ENCODE data around the gene SEPHS2.
A peak's percentile ranks its signal among the peaks of the same experiment; 100 is the strongest.
"Not testable (repeated sequence)": the region's sequence is repeated elsewhere in the genome, so short reads cannot be mapped to it uniquely, and the experiment has no call there.

SEPHS2 gene

DNA sequence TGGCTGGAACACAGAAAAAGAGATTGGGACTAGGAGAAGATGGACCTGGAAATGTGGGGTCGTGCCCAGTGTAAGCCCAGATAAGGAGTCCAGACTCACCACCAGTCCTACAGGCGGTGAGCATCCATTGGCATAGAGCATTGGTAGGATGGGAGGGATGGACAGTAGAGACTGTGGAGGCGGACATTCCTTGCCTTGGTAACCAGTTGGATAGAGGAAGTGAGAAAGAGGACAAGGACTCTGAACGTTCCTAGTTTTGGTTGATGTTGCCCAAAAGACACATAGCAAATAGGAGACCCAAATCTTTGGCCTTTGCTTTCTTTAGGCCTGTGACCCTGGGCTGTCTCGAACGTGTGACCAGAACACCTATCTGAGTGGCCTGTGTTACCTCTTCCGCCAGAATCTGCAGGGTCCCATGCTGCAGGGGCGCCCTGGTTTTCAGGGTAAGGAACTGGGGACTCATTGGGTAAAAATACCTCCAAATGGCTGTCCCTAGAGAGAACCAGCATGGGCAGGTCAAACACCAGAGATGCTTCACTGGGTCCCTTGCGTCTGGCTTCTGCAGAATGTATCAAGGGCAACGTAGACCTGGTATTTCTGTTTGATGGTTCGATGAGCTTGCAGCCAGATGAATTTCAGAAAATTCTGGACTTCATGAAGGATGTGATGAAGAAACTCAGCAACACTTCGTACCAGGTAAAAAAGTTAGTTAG, 33.2 kb upstream of the SEPHS2 start:
- H3K4me3 Mint-ChIP-seq = peak overlapping the region; percentile 37 to 99
- no peaks in the 10 kb centered on the region for H3K9me3 Mint-ChIP-seq
- H3K27me3 Mint-ChIP-seq = no peaks in the 10 kb centered on the region
- DNase-seq (no peak), ATAC-seq (replicated peaks) (no peak)
- H3K36me3 Mint-ChIP-seq (ENCODE audit: insufficient read depth) = peaks cover 97% of the 10 kb centered on the region
- H3K4me1 Mint-ChIP-seq (ENCODE audit: low read depth in 2 of 2) = peaks cover 52 to 71% of the 10 kb centered on the region in 2 donors
- H3K27ac Mint-ChIP-seq = peak overlapping the region; percentile 77 to 97

GRCh38 chr16:30477773-30478172, 32.1 kb upstream of the SEPHS2 start:
- H3K9me3 Mint-ChIP-seq; ATAC-seq (replicated peaks); DNase-seq; H3K27me3 Mint-ChIP-seq: not testable (repeated sequence)
- Mint-ChIP-seq H3K4me3 (peak overlapping the region; percentile 45 to 99), H3K4me1 (ENCODE audit: low read depth in 2 of 2) (peaks cover 54 to 68% of the 10 kb centered on the region in 2 donors), H3K36me3 (ENCODE audit: insufficient read depth) (peaks cover 96% of the 10 kb centered on the region), H3K27ac (peak overlapping the region; percentile 77 to 97)

DNA sequence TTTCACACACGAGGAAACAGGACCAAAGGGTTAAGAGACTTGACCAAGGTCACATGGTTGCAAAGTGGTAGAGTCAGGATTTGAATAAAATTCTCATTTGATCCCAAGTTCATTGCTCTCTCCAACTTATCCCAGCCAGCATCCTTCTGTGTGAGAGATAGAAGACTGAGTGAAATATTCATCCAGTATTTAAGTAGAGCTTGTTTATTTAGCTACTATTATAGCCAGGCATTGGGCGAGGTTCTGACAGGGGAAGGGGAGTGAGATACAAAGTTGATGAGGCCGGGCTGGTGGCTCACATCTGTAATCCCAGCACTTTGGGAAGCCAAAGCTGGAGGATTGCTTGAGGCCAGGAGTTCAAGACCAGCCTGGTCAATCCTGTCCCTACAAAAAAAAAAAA, 31.3 kb upstream of the SEPHS2 start:
- Mint-ChIP-seq H3K9me3 (peaks cover 2 to 6% of the 10 kb centered on the region in 2 donors), H3K27ac (peak overlapping the region; percentile 77 to 97), H3K36me3 (ENCODE audit: insufficient read depth) (peaks cover 96% of the 10 kb centered on the region), H3K4me1 (ENCODE audit: low read depth in 2 of 2) (peaks cover 55 to 70% of the 10 kb centered on the region in 2 donors), H3K27me3 (no peaks in the 10 kb centered on the region), H3K4me3 (peak overlapping the region; percentile 45 to 99)
- ATAC-seq (replicated peaks) (no peak), DNase-seq (no peak)

- H3K4me3 Mint-ChIP-seq = peak overlapping the region; percentile 99
- H3K9me3 Mint-ChIP-seq = peaks cover 2 to 7% of the 10 kb centered on the region in 2 donors
- peaks cover 52 to 67% of the 10 kb centered on the region in 2 donors for H3K4me1 Mint-ChIP-seq (ENCODE audit: low read depth in 2 of 2)
- DNase-seq (no peak), ATAC-seq (replicated peaks) (no peak)
- peak overlapping the region; percentile 95 to 96 for H3K27ac Mint-ChIP-seq
- H3K36me3 Mint-ChIP-seq (ENCODE audit: insufficient read depth) = peaks cover 80% of the 10 kb centered on the region
- no peaks in the 10 kb centered on the region for H3K27me3 Mint-ChIP-seq
Observed at GRCh38 chr16:30474684-30475083, 29.0 kb upstream of the SEPHS2 start.

- Mint-ChIP-seq H3K36me3 (ENCODE audit: insufficient read depth) (peaks cover 73% of the 10 kb centered on the region), H3K4me1 (ENCODE audit: low read depth in 2 of 2) (peaks cover 53 to 71% of the 10 kb centered on the region in 2 donors), H3K4me3 (peak overlapping the region; percentile 99), H3K9me3 (peaks cover 2 to 7% of the 10 kb centered on the region in 2 donors), H3K27me3 (no peaks in the 10 kb centered on the region), H3K27ac (peak overlapping the region; percentile 95 to 96)
- no peak for ATAC-seq (replicated peaks)
- DNase-seq = no peak
Observed at GRCh38 chr16:30474074-30474452, 28.4 kb upstream of the SEPHS2 start.

- Mint-ChIP-seq H3K9me3 (peaks cover 2 to 7% of the 10 kb centered on the region in 2 donors), H3K4me3 (peak overlapping the region; percentile 99), H3K4me1 (ENCODE audit: low read depth in 2 of 2) (peaks cover 48 to 67% of the 10 kb centered on the region in 2 donors), H3K36me3 (ENCODE audit: insufficient read depth) (peaks cover 67% of the 10 kb centered on the region), H3K27me3 (no peaks in the 10 kb centered on the region), H3K27ac (peak overlapping the region; percentile 95 to 96)
- peak; percentile 47 for ATAC-seq (replicated peaks)
- peak; percentile 38 to 53 (median 48) for DNase-seq
Observed at GRCh38 chr16:30473231-30474073, 27.8 kb upstream of the SEPHS2 start.

DNA sequence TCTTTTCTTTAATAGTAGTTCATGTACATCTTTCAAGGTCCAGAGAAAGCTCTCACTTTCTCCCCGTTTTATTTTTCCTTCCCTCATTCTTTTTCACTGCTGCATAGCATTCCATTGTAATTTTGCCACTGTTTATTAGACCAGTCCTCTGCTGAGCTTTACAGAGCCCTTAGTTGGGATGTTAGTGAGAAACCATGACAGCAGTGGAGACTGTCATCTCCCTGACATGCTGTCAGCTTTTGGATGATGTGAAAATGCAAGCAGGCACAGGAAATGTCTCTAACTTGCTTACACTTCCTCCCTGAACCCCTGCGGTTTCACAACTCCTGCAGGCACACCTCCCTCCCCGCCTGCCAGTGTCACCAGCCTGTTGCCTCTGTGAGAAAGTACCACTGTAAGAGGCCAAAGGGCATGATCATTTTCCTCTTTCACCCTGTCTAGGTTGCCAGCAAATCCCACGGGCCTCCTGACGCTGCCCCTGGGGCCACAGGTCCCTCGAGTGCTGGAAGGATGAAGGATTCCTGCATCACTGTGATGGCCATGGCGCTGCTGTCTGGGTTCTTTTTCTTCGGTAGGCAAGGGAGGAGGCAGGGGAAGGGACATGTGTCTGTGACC, 26.8 kb upstream of the SEPHS2 start, which contains the start of gene ITGAL:
TSS of gene ITGAL (plus strand) at position 415 of the 615 bp plus-strand sequence. CDS start at position 511, 96 bp downstream.
- H3K36me3 Mint-ChIP-seq (ENCODE audit: insufficient read depth) = peaks cover 58% of the 10 kb centered on the region
- peaks cover 39 to 57% of the 10 kb centered on the region in 2 donors for H3K4me1 Mint-ChIP-seq (ENCODE audit: low read depth in 2 of 2)
- DNase-seq = peak; percentile 80 to 83 (median 82)
- peak; percentile 83 for ATAC-seq (replicated peaks)
- H3K9me3 Mint-ChIP-seq = peaks cover 2 to 7% of the 10 kb centered on the region in 2 donors
- H3K27ac Mint-ChIP-seq = peak within 1 kb of the TSS; percentile 95 to 96
- peak within 1 kb of the TSS; percentile 99 for H3K4me3 Mint-ChIP-seq
- no peaks in the 10 kb centered on the region for H3K27me3 Mint-ChIP-seq

- DNase-seq = no peak
- Mint-ChIP-seq H3K4me3 (peak overlapping the region; percentile 58 to 70), H3K36me3 (ENCODE audit: insufficient read depth) (peaks cover 40% of the 10 kb centered on the region), H3K4me1 (ENCODE audit: low read depth in 2 of 2) (peaks cover 33 to 42% of the 10 kb centered on the region in 2 donors), H3K9me3 (peaks cover 2 to 7% of the 10 kb centered on the region in 2 donors), H3K27me3 (no peaks in the 10 kb centered on the region), H3K27ac (peak overlapping the region; percentile 95 to 96)
- ATAC-seq (replicated peaks) = no peak
Observed at GRCh38 chr16:30470632-30470995, 24.9 kb upstream of the SEPHS2 start.

GRCh38 chr16:30470170-30470512, 24.5 kb upstream of the SEPHS2 start:
- Mint-ChIP-seq H3K4me3 (peak overlapping the region; percentile 36 to 44), H3K36me3 (ENCODE audit: insufficient read depth) (peaks cover 35% of the 10 kb centered on the region), H3K27ac (peak overlapping the region; percentile 95 to 96), H3K9me3 (peaks cover 2 to 7% of the 10 kb centered on the region in 2 donors), H3K27me3 (no peaks in the 10 kb centered on the region), H3K4me1 (ENCODE audit: low read depth in 2 of 2) (peaks cover 30 to 37% of the 10 kb centered on the region in 2 donors)
- ATAC-seq (replicated peaks) (no peak), DNase-seq (no peak)

DNA sequence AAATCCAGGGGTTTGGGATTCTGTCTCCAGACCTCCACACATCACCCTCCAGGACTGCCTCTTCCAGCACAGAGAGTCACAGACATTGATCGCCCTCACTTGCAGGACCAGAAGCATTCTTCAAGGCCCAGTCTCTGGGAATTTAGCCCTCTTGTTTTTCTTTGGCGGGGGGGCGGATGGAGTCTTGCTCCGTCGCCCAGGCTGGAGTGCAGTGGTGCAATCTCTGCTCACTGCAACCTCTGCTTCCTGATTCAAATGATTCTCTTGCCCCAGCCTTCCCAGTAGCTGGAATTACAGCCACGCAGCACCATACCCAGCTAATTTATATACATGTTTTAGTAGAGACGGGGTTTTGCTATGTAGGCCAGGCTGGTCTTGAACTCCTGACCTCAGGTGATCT, 18.4 kb upstream of the SEPHS2 start:
- Mint-ChIP-seq H3K4me3 (no peak overlapping the region), H3K9me3 (no peaks in the 10 kb centered on the region), H3K27ac (no peak overlapping the region), H3K36me3 (ENCODE audit: insufficient read depth) (peaks cover 1% of the 10 kb centered on the region), H3K27me3 (no peaks in the 10 kb centered on the region), H3K4me1 (ENCODE audit: low read depth in 2 of 2) (peaks cover 5 to 8% of the 10 kb centered on the region in 2 donors)
- ATAC-seq (replicated peaks) (no peak), DNase-seq (no peak)

DNA sequence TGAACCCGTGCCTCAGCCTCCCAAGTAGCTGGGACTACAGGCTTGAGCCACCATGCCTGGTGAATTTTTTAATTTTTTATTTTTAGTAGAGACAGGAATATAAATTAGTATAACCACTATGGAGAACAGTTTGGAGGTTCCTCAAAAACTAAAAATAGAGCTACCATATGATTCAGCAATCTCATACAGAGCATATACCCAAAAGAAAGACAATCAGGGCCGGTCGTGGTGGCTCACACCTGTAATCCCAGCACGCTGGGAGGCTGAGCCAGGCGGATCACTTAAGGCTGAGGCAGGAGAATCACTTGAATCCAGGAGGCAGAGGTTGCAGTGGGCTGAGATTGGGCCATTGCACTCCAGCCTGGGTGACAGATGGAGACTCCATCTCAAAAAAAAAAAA, 15.8 kb upstream of the SEPHS2 start:
- H3K4me3 Mint-ChIP-seq, H3K27ac Mint-ChIP-seq: not testable (repeated sequence)

GRCh38 chr16:30459456-30459855, 13.8 kb upstream of the SEPHS2 start:
- peaks cover 24 to 47% of the 10 kb centered on the region in 2 donors for H3K4me1 Mint-ChIP-seq (ENCODE audit: low read depth in 2 of 2)
- H3K4me3 Mint-ChIP-seq = peak overlapping the region; percentile 68 to 75
- H3K36me3 Mint-ChIP-seq (ENCODE audit: insufficient read depth) = peaks cover 18% of the 10 kb centered on the region
- no peaks in the 10 kb centered on the region for H3K9me3 Mint-ChIP-seq
- no peaks in the 10 kb centered on the region for H3K27me3 Mint-ChIP-seq
- no peak for ATAC-seq (replicated peaks)
- DNase-seq = no peak
- peak overlapping the region; percentile 85 to 87 for H3K27ac Mint-ChIP-seq

More for the DNA sequence above, 15.8 kb upstream of the SEPHS2 start:
- not testable (repeated sequence) for H3K27me3 Mint-ChIP-seq; DNase-seq; H3K9me3 Mint-ChIP-seq; H3K36me3 Mint-ChIP-seq (ENCODE audit: insufficient read depth); ATAC-seq (replicated peaks)
- H3K4me1 Mint-ChIP-seq (ENCODE audit: low read depth in 2 of 2) = peaks cover 23 to 33% of the 10 kb centered on the region in 2 donors

Measured in effector memory CD8-positive, alpha-beta T cell (primary cell).